K562 treated with DMSO at 1 percent for 24 hours (cell line): ENCODE results near the gene KDELR3. TPM values are rescaled to one million over a fixed set of nuclear protein-coding genes. Genes with fewer than 3 reads are reported as not detected.

Source experiments
- total RNA-seq: library from RNA; unstranded; fragments of 300-600 nt; gene quantifications from 2 replicates; pipeline ENCODE4 v1.2.3, GENCODE V29; 2022; ENCODE audit warnings: low read depth; ENCODE audit not compliant: insufficient read depth

KDELR3 gene
- total RNA-seq: 16.7 and 17.8 TPM in 2 replicates

GRCh38 chr22:38467904-38468442 lies at the start of gene KDELR3:
Gene KDELR3, plus strand, starts transcription at chr22:38468096. Its CDS starts 138 bp downstream, at chr22:38468234.

GRCh38 chr22:38455076-38455529 lies 12.8 kb upstream of the KDELR3 start, which contains the start of gene KCNJ4:
Gene KCNJ4, minus strand, starts transcription at chr22:38455199. Its CDS starts 27,067 bp downstream, at chr22:38428132.

GRCh38 chr22:38506118-38506962 lies 38.4 kb downstream of the KDELR3 start, which contains the start of gene DDX17:
Gene DDX17, minus strand, starts transcription at chr22:38506311.

Other genes starting within 250 kb of the KDELR3 start
- 32.8 and 33.1 TPM in 2 replicates for gene TMEM184B, start 195.1 kb upstream of the KDELR3 start, total RNA-seq
- gene CSNK1E, start 150.7 kb upstream of the KDELR3 start, total RNA-seq: 66.0 and 69.7 TPM in 2 replicates
- gene KCNJ4, start 12.9 kb upstream of the KDELR3 start, total RNA-seq: 0.25 TPM in 1 of 2 replicates, not detected in the other
- gene DDX17, start 38.2 kb downstream of the KDELR3 start, total RNA-seq: 127 and 130 TPM in 2 replicates
- 1.9 and 6.6 TPM in 2 replicates for gene DMC1, start 102.1 kb downstream of the KDELR3 start, total RNA-seq
- gene FAM227A, start 188.3 kb downstream of the KDELR3 start, total RNA-seq: 0.09 and 0.32 TPM in 2 replicates
- 11.1 and 17.2 TPM in 2 replicates for gene CBY1, start 188.5 kb downstream of the KDELR3 start, total RNA-seq
- gene TOMM22, start 213.9 kb downstream of the KDELR3 start, total RNA-seq: 12.6 and 13.0 TPM in 2 replicates
- 31.2 and 34.0 TPM in 2 replicates for gene JOSD1, start 232.8 kb downstream of the KDELR3 start, total RNA-seq
- gene GTPBP1, start 237.8 kb downstream of the KDELR3 start, total RNA-seq: 26.5 and 28.2 TPM in 2 replicates